Naive thymus-derived CD8-positive, alpha-beta T cell (primary cell): Measurements from ENCODE around the gene CTNNBL1. TPM values are rescaled to one million over a fixed set of nuclear protein-coding genes. Genes with fewer than 3 reads are reported as not detected.

ENCODE experiments used
- ATAC-seq, 2 donors: fragments of 150-1000 bp; cut with Tn5 transposase in 1 of 2; sonication (Bioruptor Pico), chemical (Tn5 transposase) in 1 of 2; 1 replicate in 1 of 2; 2 replicates in 1 of 2; pipeline ENCODE4 v1.10.0; 2021; ENCODE audit warnings: mild to moderate bottlenecking in 2 of 2, moderate library complexity in 2 of 2
- POLR2A ChIA-PET: fragments of 350-600 bp; sonication (Branson Sonifier 250); formaldehyde crosslinking; loops from one replicate; lab custom pipeline; 2021; ENCODE audit warnings: antibody characterized with exemption; lab: Charles Lee
- DNase-seq, 10 donors: peaks; one replicate each; pipeline versions ENCODE4 v3.0.0 to v3.0.0-alpha.2; 2020 to 2022
- H3K27ac Mint-ChIP-seq, 10 donors: one replicate each; pipeline ENCODE4 v1.8.0; 2020 to 2022; ENCODE audit warnings: mild to moderate bottlenecking in 10 of 10, mixed read lengths in 10 of 10, moderate library complexity in 4 of 10, inconsistent platforms in 1 of 10
- H3K27me3 Mint-ChIP-seq, 5 donors: one replicate each; pipeline ENCODE4 v1.8.0; 2021 to 2022; ENCODE audit warnings: mixed read lengths in 5 of 5
- H3K36me3 Mint-ChIP-seq, 3 donors: one replicate each; pipeline ENCODE4 v1.8.0; 2020 to 2022; ENCODE audit warnings: mixed read lengths in 3 of 3, mild to moderate bottlenecking in 2 of 3, inconsistent platforms in 1 of 3
- H3K4me1 Mint-ChIP-seq, 4 donors: one replicate each; pipeline ENCODE4 v1.8.0; 2021 to 2022; ENCODE audit warnings: mixed read lengths in 4 of 4
- H3K4me3 Mint-ChIP-seq, 10 donors: one replicate each; pipeline ENCODE4 v1.8.0; 2020 to 2022; ENCODE audit warnings: mild to moderate bottlenecking in 10 of 10, mixed read lengths in 10 of 10, moderate library complexity in 6 of 10, inconsistent platforms in 1 of 10
- H3K9me3 Mint-ChIP-seq, 9 donors: one replicate each; pipeline ENCODE4 v1.8.0; 2020 to 2022; ENCODE audit warnings: mixed read lengths in 9 of 9, mild to moderate bottlenecking in 3 of 9, inconsistent platforms in 1 of 9, moderate library complexity in 1 of 9
- polyA plus RNA-seq, 3 donors: library from polyadenylated mRNA; unstranded; fragments of 300-500 nt; fragmentation: Illumina TruSeq; gene quantifications; one replicate each; pipeline ENCODE4 v1.2.3, GENCODE V29; 2021
- total RNA-seq, 8 experiments: library from RNA in 2 of 8; stranded (reverse) in 2 of 8; gene quantifications; one replicate each; pipeline ENCODE4 v1.2.3 and lab custom pipeline; 2021 to 2026

Gene CTNNBL1
- total and polyA plus RNA-seq, 5 experiments from 2014 or later: 46.9 to 95.8 (median 85.1) TPM

DNA sequence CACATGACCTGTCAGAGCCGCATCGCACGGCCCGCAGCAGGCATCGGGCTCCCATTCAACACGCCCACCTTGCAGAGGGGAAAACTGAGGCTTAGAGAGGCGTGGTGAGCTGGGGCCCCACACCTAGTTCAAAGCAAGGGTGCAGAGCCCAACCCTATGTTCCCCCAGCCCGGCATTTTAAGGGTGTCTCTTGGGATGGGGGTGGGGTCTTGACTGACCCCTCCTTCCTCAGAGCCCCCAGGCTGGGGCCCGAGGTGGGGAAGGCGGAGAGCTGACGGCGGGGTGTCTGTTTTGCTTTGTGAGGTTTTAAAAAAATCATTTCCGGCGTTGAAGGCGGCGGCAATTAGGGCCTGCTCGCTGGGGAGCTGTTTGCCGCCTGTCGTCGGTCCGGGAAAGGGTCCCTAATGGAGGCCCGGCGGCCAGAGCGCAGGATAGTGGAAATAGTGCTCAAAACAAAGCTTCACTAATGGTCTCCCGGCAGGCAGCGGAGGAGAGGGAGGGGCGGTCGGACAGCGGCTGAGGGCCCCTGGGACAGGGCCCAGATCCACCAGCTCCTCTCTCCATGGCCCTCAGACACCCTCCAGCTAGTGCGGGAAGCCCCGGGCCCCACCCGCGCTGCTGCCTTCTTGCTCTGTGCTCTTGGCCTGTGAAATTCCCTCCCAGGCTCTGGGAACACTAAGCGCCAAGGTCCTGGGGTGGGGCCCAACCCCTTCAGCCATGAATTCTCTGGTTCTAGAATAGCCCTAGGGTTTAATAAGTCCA, 221.0 kb downstream of the CTNNBL1 start:
- peak; percentile 69 to 75 for ATAC-seq
- Mint-ChIP-seq H3K9me3 (no peaks in the 10 kb centered on the region), H3K27ac (peak overlapping the region in 8 of 10 donors; percentile 10 to 87 (median 79)), H3K27me3 (peaks cover 5 to 45% (median 25%) of the 10 kb centered on the region in 5 donors), H3K36me3 (no peaks in the 10 kb centered on the region), H3K4me3 (peak overlapping the region; percentile 44 to 81 (median 72)), H3K4me1 (peaks cover 10 to 47% (median 17%) of the 10 kb centered on the region in 4 donors)
- POLR2A ChIA-PET: interaction anchor here (1.0 kb wide), 1 partner anchor 118 kb away, joined by 4 read pairs; the partner anchor contains the start of genes RPRD1B and TTI1
- DNase-seq: peak in 6 of 10 donors; percentile 11 to 40 (median 38)

DNA sequence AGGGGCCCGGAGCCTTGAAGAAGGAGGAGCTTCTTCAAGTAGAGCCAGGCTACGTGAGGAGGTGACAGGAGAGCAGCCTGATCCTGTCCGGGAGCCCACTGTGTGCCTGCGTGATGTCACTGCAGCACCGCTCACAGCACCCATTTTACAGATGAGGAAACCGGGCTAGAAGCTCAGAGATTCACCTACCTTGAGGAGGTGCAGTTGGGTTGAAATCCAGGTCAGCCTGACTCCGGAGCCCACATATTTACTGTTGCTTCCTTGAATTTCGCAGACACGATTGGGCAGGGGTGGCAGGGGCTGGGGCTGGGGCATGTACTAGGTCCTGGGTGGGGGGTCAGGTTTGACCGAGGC, 221.6 kb downstream of the CTNNBL1 start:
- no peak for ATAC-seq
- H3K27ac Mint-ChIP-seq: peak overlapping the region in 2 of 10 donors; percentile 62 to 87
- POLR2A ChIA-PET: interaction anchor here (1.0 kb wide), 1 partner anchor 118 kb away, joined by 4 read pairs; the partner anchor contains the start of genes RPRD1B and TTI1
- H3K36me3 Mint-ChIP-seq: no peaks in the 10 kb centered on the region
- peak overlapping the region in 2 of 10 donors; percentile 50 to 55 for H3K4me3 Mint-ChIP-seq
- DNase-seq: no peak
- H3K27me3 Mint-ChIP-seq: peaks cover 5 to 40% (median 22%) of the 10 kb centered on the region in 5 donors
- H3K4me1 Mint-ChIP-seq: peaks cover 10 to 47% (median 17%) of the 10 kb centered on the region in 4 donors
- H3K9me3 Mint-ChIP-seq: no peaks in the 10 kb centered on the region

DNA sequence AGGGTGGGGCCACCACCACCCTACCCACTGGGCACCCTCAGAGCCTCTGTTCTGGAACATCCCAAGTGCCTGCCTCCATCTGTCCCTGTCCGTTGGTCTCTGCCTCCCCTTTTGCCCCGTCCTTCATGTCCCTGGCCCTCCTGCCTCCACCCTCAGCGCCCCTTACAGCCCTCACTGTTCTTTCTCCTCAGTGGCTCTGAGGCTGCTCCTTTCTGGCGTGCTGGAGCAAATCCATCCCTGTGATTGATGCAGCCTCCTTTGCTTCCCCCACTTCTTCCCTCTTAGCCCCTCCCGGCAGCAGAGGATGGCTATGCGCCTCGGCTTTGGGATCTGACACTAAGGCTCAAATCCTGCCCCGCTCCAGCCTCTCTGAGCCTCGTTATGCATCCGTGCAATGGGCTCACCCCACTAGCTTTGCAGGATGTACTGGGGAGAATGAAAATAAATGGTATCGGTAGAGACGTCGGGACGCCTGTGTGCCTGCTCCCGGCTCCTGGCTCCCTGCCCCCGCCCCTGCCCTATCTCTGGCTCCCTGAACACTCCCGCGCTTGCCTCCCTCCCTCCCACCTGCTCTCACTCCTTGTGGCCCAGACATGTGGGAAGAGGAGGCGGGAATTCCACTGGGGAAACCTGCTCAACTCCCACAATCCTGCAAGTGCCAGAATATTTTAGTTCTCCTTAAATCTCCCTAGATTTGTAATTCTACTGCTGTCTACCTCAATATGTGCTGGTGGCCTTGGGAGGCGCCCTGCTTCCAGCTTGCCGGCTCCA, 222.2 kb downstream of the CTNNBL1 start:
- POLR2A ChIA-PET: interaction anchor here (1.0 kb wide), 1 partner anchor 117 kb away, joined by 4 read pairs; the partner anchor contains the start of genes RPRD1B and TTI1
- H3K27me3 Mint-ChIP-seq: peaks cover 8 to 34% (median 22%) of the 10 kb centered on the region in 5 donors
- H3K4me3 Mint-ChIP-seq: peak overlapping the region in 4 of 10 donors; percentile 13 to 34 (median 30)
- no peak for DNase-seq
- H3K36me3 Mint-ChIP-seq: no peaks in the 10 kb centered on the region
- H3K4me1 Mint-ChIP-seq: peaks cover 10 to 47% (median 17%) of the 10 kb centered on the region in 4 donors
- H3K27ac Mint-ChIP-seq: peak overlapping the region in 5 of 10 donors; percentile 31 to 94 (median 57)
- H3K9me3 Mint-ChIP-seq: no peaks in the 10 kb centered on the region
- ATAC-seq: no peak

DNA sequence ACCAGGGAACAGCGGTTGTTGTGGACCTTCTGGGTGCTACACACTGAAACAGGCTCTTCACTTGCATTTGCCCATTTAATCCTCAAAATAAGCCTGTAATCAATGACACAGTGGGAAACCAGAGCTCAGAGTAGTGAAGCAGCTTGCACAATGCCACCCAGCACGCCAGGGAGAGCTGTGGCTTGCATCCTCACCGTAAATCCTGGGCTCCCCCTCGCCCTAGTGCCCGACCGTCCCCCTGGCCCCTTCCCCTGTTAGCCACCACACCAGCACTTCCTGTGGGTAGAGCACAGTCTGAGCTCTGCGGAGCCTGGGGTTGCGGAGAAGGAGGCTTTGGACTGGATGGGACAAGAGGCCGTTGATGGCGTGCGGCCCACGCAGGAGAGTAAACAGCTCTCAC, 223.6 kb downstream of the CTNNBL1 start:
- POLR2A ChIA-PET: no interaction called here
- ATAC-seq (peak in 1 of 2 donors; percentile 31), DNase-seq (no peak)
- Mint-ChIP-seq H3K4me1 (peaks cover 10 to 37% (median 17%) of the 10 kb centered on the region in 4 donors), H3K36me3 (no peaks in the 10 kb centered on the region), H3K9me3 (no peaks in the 10 kb centered on the region), H3K27me3 (peaks cover 8 to 26% (median 16%) of the 10 kb centered on the region in 5 donors), H3K27ac (peak overlapping the region in 1 of 10 donors; percentile 2), H3K4me3 (no peak overlapping the region)

DNA sequence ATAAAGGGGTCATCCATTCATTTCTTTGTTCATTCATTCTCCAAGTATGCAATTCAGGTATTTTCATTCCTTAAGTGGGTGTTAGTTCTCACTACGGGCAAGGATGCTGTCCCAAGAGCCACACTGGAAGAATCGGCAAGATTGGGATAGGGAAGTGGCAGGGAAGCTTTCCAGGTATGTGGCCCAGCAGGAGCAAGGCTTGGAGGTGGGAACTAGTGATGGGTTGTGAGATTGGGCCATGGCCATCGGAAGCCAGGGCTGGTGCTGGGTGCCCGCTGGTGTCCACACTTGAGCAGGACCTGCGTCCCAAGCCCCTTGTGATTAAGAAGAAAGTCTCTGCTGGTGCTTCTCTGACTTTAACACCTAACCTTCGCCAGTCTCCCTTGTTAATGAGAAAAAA, 224.2 kb downstream of the CTNNBL1 start:
- POLR2A ChIA-PET: no interaction called here
- Mint-ChIP-seq H3K4me3 (no peak overlapping the region), H3K27me3 (peaks cover 4 to 25% (median 12%) of the 10 kb centered on the region in 5 donors), H3K36me3 (no peaks in the 10 kb centered on the region), H3K9me3 (no peaks in the 10 kb centered on the region), H3K4me1 (peaks cover 7 to 32% (median 17%) of the 10 kb centered on the region in 4 donors), H3K27ac (no peak overlapping the region)
- DNase-seq (no peak), ATAC-seq (no peak)

DNA sequence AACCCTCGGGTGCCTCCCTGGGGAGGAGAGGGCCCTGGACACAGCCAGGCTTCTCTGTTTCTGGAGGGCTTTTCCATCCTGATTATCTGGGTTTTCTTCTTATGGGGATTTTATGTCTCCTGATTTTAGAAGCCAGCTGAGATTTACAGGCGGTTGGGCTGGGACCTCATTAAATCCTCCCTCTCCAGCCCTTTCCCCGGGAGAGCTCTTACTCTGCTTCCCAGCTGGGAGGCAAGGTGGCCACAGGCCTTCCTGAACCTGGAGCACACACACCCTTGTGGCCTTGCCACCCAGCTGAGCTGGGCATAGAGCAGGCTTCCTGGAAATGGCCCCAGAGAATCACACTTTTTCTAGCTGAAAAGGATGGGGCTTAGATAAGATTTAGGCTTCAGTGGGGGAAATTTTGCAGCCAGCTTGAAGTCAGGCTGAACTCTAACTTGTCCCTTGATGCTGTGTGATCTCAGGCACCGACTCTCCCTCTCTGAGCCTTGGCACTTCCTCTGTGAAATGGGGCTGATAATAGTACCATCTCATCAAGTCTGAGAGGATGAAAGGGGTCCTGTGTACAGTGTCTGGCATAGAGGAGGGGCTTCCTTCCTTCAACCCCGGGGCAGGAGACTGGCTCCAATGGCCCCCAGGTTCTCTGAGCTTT, 225.7 kb downstream of the CTNNBL1 start:
- Mint-ChIP-seq H3K27me3 (peaks cover 0 to 16% (median 4%) of the 10 kb centered on the region in 5 donors), H3K4me1 (peaks cover 3 to 20% (median 10%) of the 10 kb centered on the region in 4 donors), H3K36me3 (no peaks in the 10 kb centered on the region), H3K4me3 (no peak overlapping the region), H3K27ac (peak overlapping the region in 3 of 10 donors; percentile 44 to 83 (median 51)), H3K9me3 (no peaks in the 10 kb centered on the region)
- ATAC-seq: no peak
- DNase-seq: no peak
- POLR2A ChIA-PET: no interaction called here

DNA sequence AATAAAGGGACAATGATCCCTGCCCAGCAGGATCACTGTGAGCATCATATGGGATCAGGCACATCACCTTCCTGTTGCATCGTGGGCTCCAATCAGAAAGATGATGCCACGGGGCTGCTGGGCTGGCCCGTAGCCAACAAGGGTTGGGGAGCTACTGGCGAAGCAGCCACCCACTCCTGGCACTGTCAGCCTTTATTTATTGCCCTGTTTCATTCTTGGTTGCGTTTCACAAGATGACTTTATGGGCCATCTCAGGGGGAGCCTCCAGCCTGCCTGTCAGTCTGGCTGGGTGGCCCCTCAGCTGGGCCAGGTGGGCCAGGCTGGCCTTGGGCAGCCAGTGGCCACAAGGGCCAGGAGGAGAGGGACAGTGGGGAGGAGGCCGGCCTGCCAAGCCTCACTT, 226.4 kb downstream of the CTNNBL1 start:
- DNase-seq: no peak
- H3K36me3 Mint-ChIP-seq: no peaks in the 10 kb centered on the region
- H3K27ac Mint-ChIP-seq: no peak overlapping the region
- POLR2A ChIA-PET: no interaction called here
- H3K27me3 Mint-ChIP-seq: peaks cover 0 to 16% (median 4%) of the 10 kb centered on the region in 5 donors
- H3K4me3 Mint-ChIP-seq: no peak overlapping the region
- H3K4me1 Mint-ChIP-seq: peaks cover 0 to 13% (median 6%) of the 10 kb centered on the region in 4 donors
- ATAC-seq: no peak
- H3K9me3 Mint-ChIP-seq: no peaks in the 10 kb centered on the region

DNA sequence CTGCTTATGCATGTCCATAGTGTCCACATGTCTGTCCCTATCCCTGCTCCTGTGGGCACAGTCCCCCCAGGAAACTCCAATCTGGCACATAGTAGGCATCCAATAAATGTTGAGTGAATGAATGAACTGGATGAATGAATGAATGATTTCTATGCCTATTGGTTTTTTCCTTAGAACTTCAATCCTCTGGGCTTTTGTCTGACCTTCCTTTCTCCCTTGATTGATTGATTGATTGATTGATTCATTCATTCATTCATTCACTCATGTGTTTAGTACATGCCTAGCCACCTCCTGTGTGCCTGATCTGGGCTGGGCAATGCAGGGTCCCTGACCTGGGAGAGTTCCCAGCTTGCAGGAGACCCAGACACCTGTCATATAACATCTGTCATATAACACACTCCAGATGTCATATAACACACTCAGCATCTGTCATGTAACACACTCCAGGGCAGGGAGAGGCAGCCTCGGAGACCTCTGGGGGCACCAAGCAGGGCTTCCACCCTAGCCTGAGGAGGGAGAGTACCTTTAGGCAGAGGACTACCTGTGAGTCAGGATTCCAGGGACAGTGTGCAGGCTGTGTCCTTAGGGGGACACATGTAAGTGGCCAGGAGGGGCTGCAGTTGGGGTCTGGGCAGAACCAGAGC, 227.0 kb downstream of the CTNNBL1 start:
- Mint-ChIP-seq H3K27me3 (peaks cover 0 to 16% (median 4%) of the 10 kb centered on the region in 5 donors), H3K36me3 (no peaks in the 10 kb centered on the region), H3K4me3 (no peak overlapping the region), H3K9me3 (no peaks in the 10 kb centered on the region), H3K4me1 (peaks cover 0 to 11% (median 5%) of the 10 kb centered on the region in 4 donors), H3K27ac (no peak overlapping the region)
- POLR2A ChIA-PET: no interaction called here
- no peak for ATAC-seq
- DNase-seq: no peak

DNA sequence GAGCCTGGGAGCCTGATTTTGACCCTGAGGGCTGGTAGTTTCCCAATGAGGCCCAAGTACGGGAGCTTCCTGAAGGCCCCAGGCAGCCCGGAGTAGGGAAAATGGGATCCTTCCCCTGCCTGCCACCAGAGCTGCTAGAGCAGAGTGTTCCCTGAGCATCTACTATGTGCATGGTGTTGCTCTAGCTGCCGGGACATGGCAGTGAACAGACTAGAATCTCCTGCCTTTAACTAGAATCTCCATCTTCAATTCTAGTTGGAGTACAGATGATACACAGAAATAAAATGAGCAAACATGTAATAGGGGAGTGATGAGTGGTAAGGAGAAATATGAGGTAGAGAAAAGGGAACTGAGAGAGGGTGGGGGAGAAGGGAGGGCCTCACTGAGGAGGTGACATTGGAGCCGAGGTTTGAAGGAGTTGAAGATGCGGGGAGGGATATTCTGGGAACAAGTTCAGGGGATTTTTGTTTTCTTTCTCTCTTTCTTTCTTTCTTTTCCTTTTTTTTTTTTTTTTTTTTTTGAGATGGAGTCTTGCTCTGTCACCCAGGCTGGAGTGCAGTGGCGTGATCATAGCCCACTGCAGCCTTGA, 227.6 kb downstream of the CTNNBL1 start:
- peaks cover 0 to 7% (median 2%) of the 10 kb centered on the region in 4 donors for H3K4me1 Mint-ChIP-seq
- no peak overlapping the region for H3K4me3 Mint-ChIP-seq
- POLR2A ChIA-PET: no interaction called here
- peaks cover 0 to 11% (median 4%) of the 10 kb centered on the region in 5 donors for H3K27me3 Mint-ChIP-seq
- H3K27ac Mint-ChIP-seq: no peak overlapping the region
- ATAC-seq (no peak), DNase-seq (no peak)
- no peaks in the 10 kb centered on the region for H3K36me3 Mint-ChIP-seq
- H3K9me3 Mint-ChIP-seq: no peaks in the 10 kb centered on the region
